ENCODE data around the gene SLC10A3. TPM values are rescaled to one million over a fixed set of nuclear protein-coding genes. Genes with fewer than 3 reads are reported as not detected.

The SLC10A3 gene
- polyA plus RNA-seq, 1 of the 3 experiments (the other 2 are of a cell fraction), result 29.7 TPM

GRCh38 chrX:154490021-154490413 lies 412 bp downstream of the SLC10A3 start:
- H3K27me3 ChIP-seq (ENCODE audit: insufficient read depth), result 0 out of 2 replicates have a peak, but pooled peaks cover 10% of the 10 kb centered on the region
- POLR2A ChIA-PET, result interaction anchor here (0.9 to 2.2 kb wide), 4 partner anchors 12 to 92 kb away, joined by 4 to 8 read pairs (median 4); partner anchors contain the start of genes LAGE3 and RPL10

GRCh38 chrX:154489182-154489581 lies 1.2 kb downstream of the SLC10A3 start:
- ChIA-PET CTCF (interaction anchor here (0.6 to 1.7 kb wide), 7 partner anchors 11 to 960 kb away, joined by 3 to 6 read pairs (median 3); no protein-coding TSS in a partner anchor), POLR2A (interaction anchor here (1.1 to 2.2 kb wide), 2 partner anchors 11 to 91 kb away, joined by 4 to 8 read pairs; partner anchors contain the start of gene LAGE3)
- 33% methylated on average over 2 of the region's 4 CpGs for WGBS (ENCODE audit: low lambda C conversion rate)
- TF ChIP-seq RAD21 (IDR thresholded peaks at IDR 0.05; ENCODE audit: low read length), result no peak
- TF ChIP-seq EZH2phosphoT487 (IDR thresholded peaks at IDR 0.05; ENCODE audit: borderline replicate concordance, low read depth), result no peak
- no peak for TF ChIP-seq TEAD4 (IDR thresholded peaks at IDR 0.05; ENCODE audit: borderline replicate concordance, insufficient read depth)
- TF ChIP-seq FOSL2 (IDR thresholded peaks at IDR 0.05; ENCODE audit: borderline replicate concordance, low read depth), result no peak
- no peak for TF ChIP-seq ZBTB33 (IDR thresholded peaks at IDR 0.05; ENCODE audit: borderline replicate concordance, low read depth)
- no peak for TF ChIP-seq CTCF (IDR thresholded peaks at IDR 0.05)
- TF ChIP-seq GATA2 (CRISPR knock-in tag; IDR thresholded peaks at IDR 0.05), result no peak
- no peak for TF ChIP-seq FOXJ3 (CRISPR knock-in tag; IDR thresholded peaks at IDR 0.05)
- TF ChIP-seq SIN3A (IDR thresholded peaks at IDR 0.05; ENCODE audit: borderline replicate concordance, low read depth, low read length), result no peak
- no peak for TF ChIP-seq RXRA (IDR thresholded peaks at IDR 0.05; ENCODE audit: borderline replicate concordance, low read depth)
- TF ChIP-seq MEF2A (IDR thresholded peaks at IDR 0.05; ENCODE audit: borderline replicate concordance, low read depth), result no peak
- 0 out of 2 replicates have a peak, but pooled peaks cover 10% of the 10 kb centered on the region for H3K27me3 ChIP-seq (ENCODE audit: insufficient read depth)
- H3K9me2 ChIP-seq, result no peaks in the 10 kb centered on the region
- H3K4me2 ChIP-seq, result peak overlapping the region; percentile 74
- no peak overlapping the region for H2AFZ ChIP-seq (ENCODE audit: low read depth)
- DNase-seq, result no peak
- no peaks in the 10 kb centered on the region for H3K9me3 ChIP-seq
- peaks cover 0 to 8% of the 10 kb centered on the region in 2 experiments for H3K36me3 ChIP-seq (replicated peaks in 1 of 2; ENCODE audit: control insufficient read depth in 1 of 2, insufficient read depth in 2 of 2, low read length in 1 of 2)
- H3K9ac ChIP-seq, result no peak overlapping the region
- no peaks in the 10 kb centered on the region for H4K20me1 ChIP-seq (ENCODE audit: insufficient read depth)
- peaks cover 2% of the 10 kb centered on the region for H3F3A ChIP-seq (replicated peaks; ENCODE audit: insufficient read depth)
- H3K4me3 ChIP-seq (ENCODE audit: low read depth in 2 of 2, low read length in 1 of 2), result peak overlapping the region; percentile 60 to 66; a peak in 3 of 4 replicates
- H3K27ac ChIP-seq (ENCODE audit: low read depth in 2 of 2, low read length in 1 of 2), result no peak overlapping the region
- H3K4me1 ChIP-seq (ENCODE audit: control insufficient read depth in 1 of 2, insufficient read depth in 2 of 2, low read depth in 1 of 2, low read length in 1 of 2), result peaks cover 0 to 17% of the 10 kb centered on the region in 2 experiments; a peak in 1 of 4 replicates
- peaks cover 19% of the 10 kb centered on the region; the same call in 1 of the 2 replicates for H3K79me2 ChIP-seq (ENCODE audit: insufficient read depth)

More at GRCh38 chrX:154490021-154490413, 412 bp downstream of the SLC10A3 start:
- Histone ChIP-seq H3K9me2 (no peaks in the 10 kb centered on the region), H3K4me3 (ENCODE audit: low read depth in 2 of 2, low read length in 1 of 2) (peak overlapping the region; percentile 60 to 66), H3K4me1 (ENCODE audit: control insufficient read depth in 1 of 2, insufficient read depth in 2 of 2, low read depth in 1 of 2, low read length in 1 of 2) (peaks cover 0 to 17% of the 10 kb centered on the region in 2 experiments; a peak in 1 of 4 replicates), H3K79me2 (ENCODE audit: insufficient read depth) (peaks cover 14% of the 10 kb centered on the region; the same call in 1 of the 2 replicates), H3K9ac (peak overlapping the region; percentile 68), H3K4me2 (peak overlapping the region; percentile 74), H2AFZ (ENCODE audit: low read depth) (0 out of 2 replicates have a peak overlapping the region, but pooled peaks have one; percentile 22), H3K36me3 (replicated peaks in 1 of 2; ENCODE audit: control insufficient read depth in 1 of 2, insufficient read depth in 2 of 2, low read length in 1 of 2) (peaks cover 0 to 3% of the 10 kb centered on the region in 2 experiments), H4K20me1 (ENCODE audit: insufficient read depth) (no peaks in the 10 kb centered on the region), H3K27ac (ENCODE audit: low read depth in 2 of 2, low read length in 1 of 2) (peak overlapping the region; percentile 59 to 74), H3F3A (replicated peaks; ENCODE audit: insufficient read depth) (peaks cover 2% of the 10 kb centered on the region), H3K9me3 (no peaks in the 10 kb centered on the region)
- peak; percentile 43 for DNase-seq
- WGBS (ENCODE audit: low lambda C conversion rate), result 14% methylated on average over 2 of the region's 19 CpGs
- CTCF ChIA-PET, result interaction anchor here (0.7 to 1.7 kb wide), 5 partner anchors 10 to 472 kb away, joined by 3 to 6 read pairs (median 4); no protein-coding TSS in a partner anchor
- TF ChIP-seq RAD21 (IDR thresholded peaks at IDR 0.05; ENCODE audit: low read length) (no peak), SIN3A (IDR thresholded peaks at IDR 0.05; ENCODE audit: borderline replicate concordance, low read depth, low read length) (peak; percentile 15; the same call in 1 of the 2 replicates), YY1 (IDR thresholded peaks at IDR 0.05; ENCODE audit: low read depth) (no peak)
